ENCODE measurements around the gene SCG3. TPM values are rescaled to one million over a fixed set of nuclear protein-coding genes. Genes with fewer than 3 reads are reported as not detected.

The SCG3 gene
- total RNA-seq, 1 experiment from 2014 or later: not detected

DNA sequence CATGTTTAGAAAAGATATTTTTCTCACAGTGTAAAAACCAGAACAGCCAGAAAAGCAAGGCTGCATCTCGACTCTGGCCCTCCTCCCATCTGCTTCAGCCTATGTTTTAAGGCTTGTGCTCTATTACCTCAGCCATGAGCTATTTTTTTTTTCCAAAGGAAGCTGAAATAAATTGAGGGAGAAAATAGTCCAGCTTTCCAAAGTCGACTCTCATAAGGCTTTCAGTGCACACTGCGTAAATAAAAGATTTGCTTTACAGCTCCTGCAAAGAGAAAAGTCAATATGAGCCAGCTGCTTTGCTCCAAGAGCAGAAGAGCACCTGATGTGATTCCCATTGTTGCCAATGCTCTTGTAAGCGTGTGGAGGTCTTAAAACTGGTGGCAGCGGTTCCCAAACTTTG, 26.7 kb downstream of the SCG3 start:
- CTCF ChIA-PET: interaction anchor here (0.5 kb wide), 1 partner anchor 33 kb away, joined by 3 read pairs; no protein-coding TSS in a partner anchor
- Histone ChIP-seq H3K4me1 (replicated peaks; ENCODE audit: insufficient read depth) (no peaks in the 10 kb centered on the region), H3K36me3 (ENCODE audit: low read depth) (no peaks in the 10 kb centered on the region), H3K27me3 (ENCODE audit: insufficient read depth, low read depth) (no peaks in the 10 kb centered on the region), H3K27ac (no peak overlapping the region), H3K4me2 (no peak overlapping the region), H4K20me1 (ENCODE audit: insufficient read depth) (no peaks in the 10 kb centered on the region), H3K9me3 (ENCODE audit: insufficient read depth, low read depth) (no peaks in the 10 kb centered on the region), H3F3A (ENCODE audit: insufficient read depth, low read depth) (no peaks in the 10 kb centered on the region), H3K4me3 (no peak overlapping the region), H3K9me2 (ENCODE audit: insufficient read depth) (no peaks in the 10 kb centered on the region), H2AFZ (no peak overlapping the region; the same call in 1 of the 2 replicates), H3K79me2 (ENCODE audit: low read depth) (no peaks in the 10 kb centered on the region)
- TF ChIP-seq EZH2 (IDR thresholded peaks at IDR 0.05; ENCODE audit: low read depth) (no peak), CTCF (conservative IDR thresholded peaks at IDR 0.05) (no peak)
- POLR2A ChIA-PET (ENCODE audit: unreplicated experiment): no interaction called here
- BruUV-seq (replicated peaks): no TSS peak
- intact Hi-C loops (cut with micrococcal nuclease; ENCODE audit: unreplicated experiment): no loop called here
- DNase-seq: no peak

DNA sequence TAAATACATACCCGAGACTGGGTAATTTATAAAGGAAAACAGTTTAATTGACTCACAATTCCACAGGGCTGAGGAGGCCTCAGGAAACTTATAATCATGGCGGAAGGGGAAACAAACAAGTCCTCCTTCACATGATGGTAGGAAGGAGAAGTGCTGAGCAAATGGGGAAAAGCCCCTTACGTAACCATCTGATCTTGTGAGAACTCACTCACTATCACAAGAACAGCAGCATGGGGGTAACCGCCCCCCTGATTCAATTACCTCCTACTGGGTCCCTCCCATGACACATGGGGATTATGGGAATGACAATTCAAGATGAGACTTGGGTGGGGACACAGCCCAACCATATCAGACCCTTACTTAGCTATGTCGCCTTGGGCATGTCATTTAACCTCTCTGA, 27.7 kb downstream of the SCG3 start:
- H3K27me3 ChIP-seq (ENCODE audit: insufficient read depth, low read depth): no peaks in the 10 kb centered on the region
- no peaks in the 10 kb centered on the region for H3K36me3 ChIP-seq (ENCODE audit: low read depth)
- H4K20me1 ChIP-seq (ENCODE audit: insufficient read depth): no peaks in the 10 kb centered on the region
- H3K4me1 ChIP-seq (replicated peaks; ENCODE audit: insufficient read depth): no peaks in the 10 kb centered on the region
- ChIA-PET POLR2A (ENCODE audit: unreplicated experiment) (no interaction called here), CTCF (interaction anchor here (0.7 kb wide), 1 partner anchor 65 kb away, joined by 6 read pairs; no protein-coding TSS in a partner anchor)
- intact Hi-C loops (cut with micrococcal nuclease; ENCODE audit: unreplicated experiment): no loop called here
- no peak overlapping the region for H3K4me3 ChIP-seq
- H3K9me2 ChIP-seq (ENCODE audit: insufficient read depth): no peaks in the 10 kb centered on the region
- H3F3A ChIP-seq (ENCODE audit: insufficient read depth, low read depth): no peaks in the 10 kb centered on the region
- H2AFZ ChIP-seq: no peak overlapping the region
- no peak overlapping the region for H3K27ac ChIP-seq
- TF ChIP-seq EZH2 (IDR thresholded peaks at IDR 0.05; ENCODE audit: low read depth): no peak
- TF ChIP-seq CTCF (conservative IDR thresholded peaks at IDR 0.05): no peak
- BruUV-seq (replicated peaks): no TSS peak
- H3K4me2 ChIP-seq: no peak overlapping the region
- no peak for DNase-seq
- no peaks in the 10 kb centered on the region for H3K9me3 ChIP-seq (ENCODE audit: insufficient read depth, low read depth)
- no peaks in the 10 kb centered on the region for H3K79me2 ChIP-seq (ENCODE audit: low read depth)

- H3K4me1 ChIP-seq (replicated peaks; ENCODE audit: insufficient read depth): no peaks in the 10 kb centered on the region
- no peaks in the 10 kb centered on the region for H3K27me3 ChIP-seq (ENCODE audit: insufficient read depth, low read depth)
- no peak overlapping the region for H3K4me2 ChIP-seq
- CTCF ChIA-PET: interaction anchor here (0.6 kb wide), 1 partner anchor 691 kb away, joined by 3 read pairs; no protein-coding TSS in a partner anchor
- H3K36me3 ChIP-seq (ENCODE audit: low read depth): no peaks in the 10 kb centered on the region
- intact Hi-C loops (cut with micrococcal nuclease; ENCODE audit: unreplicated experiment): no loop called here
- no peaks in the 10 kb centered on the region for H3K9me2 ChIP-seq (ENCODE audit: insufficient read depth)
- no peak overlapping the region for H3K4me3 ChIP-seq
- no peak overlapping the region for H3K27ac ChIP-seq
- BruUV-seq (replicated peaks): no TSS peak
- no peak for DNase-seq
- no peaks in the 10 kb centered on the region for H3K9me3 ChIP-seq (ENCODE audit: insufficient read depth, low read depth)
- TF ChIP-seq CTCF (conservative IDR thresholded peaks at IDR 0.05) (no peak), EZH2 (IDR thresholded peaks at IDR 0.05; ENCODE audit: low read depth) (no peak)
- no peak overlapping the region for H2AFZ ChIP-seq
- no peaks in the 10 kb centered on the region for H4K20me1 ChIP-seq (ENCODE audit: insufficient read depth)
- POLR2A ChIA-PET (ENCODE audit: unreplicated experiment): no interaction called here
- H3K79me2 ChIP-seq (ENCODE audit: low read depth): no peaks in the 10 kb centered on the region
- H3F3A ChIP-seq (ENCODE audit: insufficient read depth, low read depth): no peaks in the 10 kb centered on the region
Measured at GRCh38 chr15:51714162-51714561, 32.9 kb downstream of the SCG3 start.

Data from PC-9 (cell line).